HG02759 (cell line): Measurements from ENCODE around the gene IL26.

Experiments used
- ATAC-seq: cut with Tn5 transposase; IDR thresholded peaks from one replicate; pipeline ENCODE4 v1.9.1; 2021; ENCODE audit warnings: mild to moderate bottlenecking, moderate library complexity; ENCODE audit not compliant: unreplicated experiment

Gene IL26

GRCh38 chr12:68158432-68158831 lies 67.2 kb downstream of the IL26 start:
- ATAC-seq = no peak

DNA sequence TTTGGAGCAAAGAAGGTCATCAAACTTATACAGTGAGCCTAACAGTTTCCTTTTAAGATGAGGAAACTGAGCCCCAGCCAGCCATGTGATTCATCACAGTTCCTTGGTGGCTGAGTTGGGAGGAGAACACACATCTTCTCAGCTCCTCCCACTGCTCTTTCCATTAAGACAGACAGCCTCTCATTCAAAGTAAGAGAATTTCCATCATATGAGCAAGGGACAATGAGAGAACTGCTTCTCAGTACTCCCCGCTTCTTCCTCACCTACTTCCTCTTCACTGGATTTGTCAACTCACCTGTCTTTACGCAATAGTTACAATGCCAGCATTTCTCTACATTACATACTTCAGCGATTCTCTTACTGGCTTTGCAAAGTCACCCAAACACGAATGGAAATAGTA lies 68.2 kb downstream of the IL26 start:
- ATAC-seq = no peak

GRCh38 chr12:68156636-68157035 lies 69.0 kb downstream of the IL26 start:
- ATAC-seq = no peak

DNA sequence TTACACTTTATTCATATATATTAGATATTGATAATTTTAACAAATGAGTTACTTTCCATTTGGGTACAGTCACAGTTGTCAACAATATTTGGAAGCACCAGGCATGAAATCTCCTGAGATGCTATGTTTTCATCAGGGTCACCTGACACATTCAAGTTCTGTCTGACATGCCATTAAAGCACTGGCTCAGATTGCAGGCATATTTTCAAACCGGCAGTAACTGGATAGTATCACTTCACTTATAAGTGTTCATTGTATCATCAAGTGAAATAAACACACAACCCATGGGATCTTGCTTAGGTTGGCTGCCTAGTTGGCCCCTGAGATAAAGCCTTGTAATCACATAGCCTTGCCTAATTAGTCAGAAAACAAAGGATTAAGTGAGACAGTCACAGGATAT lies 70.8 kb downstream of the IL26 start:
- no peak for ATAC-seq
